ENCODE data around the gene ARID1A.

ARID1A gene

GRCh38 chr1:26787706-26788514 is 92.1 kb downstream of the ARID1A start, which contains the start of gene PIGV:
Gene PIGV, plus strand, starts transcription at chr1:26787950. Its CDS starts 2,866 bp downstream, at chr1:26790816.
- Histone ChIP-seq H3K27me3 (ENCODE audit: control insufficient read depth, insufficient read depth, low read length) (no peaks in the 10 kb centered on the region), H3K9ac (peak within 1 kb of the TSS; percentile 89), H3K4me2 (ENCODE audit: low read length) (peak within 1 kb of the TSS; percentile 79), H3K27ac (peak within 1 kb of the TSS; percentile 98), H3K9me3 (ENCODE audit: control insufficient read depth, low read length) (no peaks in the 10 kb centered on the region), H3K79me2 (no peaks in the 10 kb centered on the region), H3K4me3 (ENCODE audit: low read depth, low read length) (peak within 1 kb of the TSS; percentile 82), H3K4me1 (peaks cover 21% of the 10 kb centered on the region), H2AFZ (peak within 1 kb of the TSS; percentile 78), H3K36me3 (ENCODE audit: control insufficient read depth, insufficient read depth, low read length) (no peaks in the 10 kb centered on the region)
- no peak for TF ChIP-seq CTCF (IDR thresholded peaks at IDR 0.05)

GRCh38 chr1:26788515-26788785 is 92.6 kb downstream of the ARID1A start:
- H3K36me3 ChIP-seq (ENCODE audit: control insufficient read depth, insufficient read depth, low read length): no peaks in the 10 kb centered on the region
- H3K79me2 ChIP-seq: no peaks in the 10 kb centered on the region
- H3K27me3 ChIP-seq (ENCODE audit: control insufficient read depth, insufficient read depth, low read length): no peaks in the 10 kb centered on the region
- peak overlapping the region; percentile 78 for H2AFZ ChIP-seq
- no peaks in the 10 kb centered on the region for H3K9me3 ChIP-seq (ENCODE audit: control insufficient read depth, low read length)
- peaks cover 19% of the 10 kb centered on the region for H3K4me1 ChIP-seq
- peak overlapping the region; percentile 82 for H3K4me3 ChIP-seq (ENCODE audit: low read depth, low read length)
- H3K27ac ChIP-seq: peak overlapping the region; percentile 98
- peak overlapping the region; percentile 79 for H3K4me2 ChIP-seq (ENCODE audit: low read length)
- no peak for TF ChIP-seq CTCF (IDR thresholded peaks at IDR 0.05)
- H3K9ac ChIP-seq: peak overlapping the region; percentile 89

DNA sequence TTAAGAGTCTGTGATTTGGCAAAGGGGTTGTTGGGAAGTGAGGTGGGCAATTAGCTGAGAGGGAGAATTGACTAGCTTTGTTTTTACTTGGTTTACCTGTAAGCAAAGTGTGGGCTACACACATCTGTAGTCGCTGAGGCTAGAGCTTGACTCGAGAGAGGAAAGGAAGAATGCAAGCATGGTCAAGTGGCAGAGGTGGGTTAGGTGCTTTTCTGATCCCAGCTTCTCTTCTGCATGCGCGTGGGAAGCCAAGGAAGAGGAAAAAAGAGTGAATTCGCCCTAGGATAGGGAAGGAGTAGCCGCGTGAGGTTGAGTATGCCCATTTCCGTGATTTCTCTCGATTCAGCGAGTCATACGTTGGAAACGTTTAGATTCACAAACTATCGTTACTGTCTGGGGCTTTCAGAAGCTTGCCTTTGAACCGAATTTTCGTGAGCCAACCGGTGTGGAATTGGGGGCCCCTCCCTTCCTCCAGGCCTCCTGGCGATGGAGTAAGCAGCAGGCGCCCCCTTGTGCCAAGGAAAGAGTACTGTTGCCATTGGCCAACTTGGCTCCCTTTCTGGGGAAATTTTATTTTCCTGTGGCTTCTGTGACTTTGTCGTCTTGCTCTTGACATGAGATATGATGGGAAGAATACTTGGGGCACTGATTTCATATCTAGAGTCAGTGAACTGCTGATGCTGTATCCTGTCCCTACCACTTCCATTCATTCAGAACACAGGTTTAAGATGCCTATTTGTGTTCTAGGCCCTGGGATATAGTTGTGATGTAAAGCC is 93.2 kb downstream of the ARID1A start:
- Histone ChIP-seq H3K79me2 (no peaks in the 10 kb centered on the region), H2AFZ (peak overlapping the region; percentile 78), H3K4me2 (ENCODE audit: low read length) (peak overlapping the region; percentile 79), H3K4me1 (peaks cover 16% of the 10 kb centered on the region), H3K9ac (no peak overlapping the region), H3K27ac (peak overlapping the region; percentile 98), H3K36me3 (ENCODE audit: control insufficient read depth, insufficient read depth, low read length) (no peaks in the 10 kb centered on the region), H3K9me3 (ENCODE audit: control insufficient read depth, low read length) (no peaks in the 10 kb centered on the region), H3K4me3 (ENCODE audit: low read depth, low read length) (peak overlapping the region; percentile 82), H3K27me3 (ENCODE audit: control insufficient read depth, insufficient read depth, low read length) (no peaks in the 10 kb centered on the region)
- TF ChIP-seq CTCF (IDR thresholded peaks at IDR 0.05): peak; percentile 81

DNA sequence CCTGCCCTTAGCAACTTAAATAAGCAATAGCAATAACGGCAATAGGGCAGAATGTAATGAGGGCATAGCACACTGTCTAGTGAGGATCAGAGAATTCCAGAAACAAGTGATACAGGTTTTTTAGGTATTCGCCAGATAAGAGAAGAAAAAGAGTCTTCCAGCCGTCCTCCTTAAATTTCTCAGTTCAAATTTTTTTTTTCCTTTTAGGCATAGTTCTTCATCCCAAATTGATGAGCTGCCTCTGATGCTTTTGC is 93.7 kb downstream of the ARID1A start:
- TF ChIP-seq CTCF (IDR thresholded peaks at IDR 0.05): no peak
- no peak overlapping the region for H2AFZ ChIP-seq
- no peak overlapping the region for H3K4me3 ChIP-seq (ENCODE audit: low read depth, low read length)
- H3K9ac ChIP-seq: no peak overlapping the region
- peaks cover 10% of the 10 kb centered on the region for H3K4me1 ChIP-seq
- no peaks in the 10 kb centered on the region for H3K9me3 ChIP-seq (ENCODE audit: control insufficient read depth, low read length)
- no peaks in the 10 kb centered on the region for H3K36me3 ChIP-seq (ENCODE audit: control insufficient read depth, insufficient read depth, low read length)
- peak overlapping the region; percentile 79 for H3K4me2 ChIP-seq (ENCODE audit: low read length)
- H3K79me2 ChIP-seq: no peaks in the 10 kb centered on the region
- no peak overlapping the region for H3K27ac ChIP-seq
- H3K27me3 ChIP-seq (ENCODE audit: control insufficient read depth, insufficient read depth, low read length): no peaks in the 10 kb centered on the region
